HUES48 (cell line): ENCODE measurements around the gene KANK2.

Experiments
- H3K27ac ChIP-seq: one replicate; pipeline ENCODE4 v1.7.0; 2013; ENCODE audit warnings: low read depth, low read length, inconsistent platforms
- H3K27me3 ChIP-seq: 2 replicates; pipeline ENCODE4 v1.6.1; 2013; ENCODE audit warnings: mild to moderate bottlenecking, low read length; ENCODE audit not compliant: control insufficient read depth, insufficient read depth
- H3K36me3 ChIP-seq: 2 replicates; pipeline ENCODE4 v1.6.1; 2013; ENCODE audit warnings: low read length; ENCODE audit not compliant: control insufficient read depth, insufficient read depth
- H3K4me1 ChIP-seq: 2 replicates; pipeline ENCODE4 v1.6.1; 2013; ENCODE audit warnings: mild to moderate bottlenecking, low read length; ENCODE audit not compliant: control insufficient read depth, insufficient read depth
- H3K4me3 ChIP-seq: 2 replicates; pipeline ENCODE4 v1.5.1; 2013; ENCODE audit warnings: mild to moderate bottlenecking, low read depth, low read length
- H3K9ac ChIP-seq: 2 replicates; pipeline ENCODE4 v1.6.1; 2013; ENCODE audit warnings: mild to moderate bottlenecking, low read depth, low read length, moderate library complexity
- H3K9me3 ChIP-seq: 2 replicates; pipeline ENCODE4 v1.6.1; 2013; ENCODE audit warnings: low read length; ENCODE audit not compliant: control insufficient read depth, insufficient read depth

KANK2 gene

GRCh38 chr19:11237321-11237720, 40.0 kb upstream of the KANK2 start:
- H3K36me3 ChIP-seq: peaks cover 52% of the 10 kb centered on the region
- H3K27ac ChIP-seq: no peak overlapping the region
- H3K9ac ChIP-seq: no peak overlapping the region

GRCh38 chr19:11236324-11237301, 39.3 kb upstream of the KANK2 start:
- no peaks in the 10 kb centered on the region for H3K4me1 ChIP-seq
- peaks cover 56% of the 10 kb centered on the region for H3K36me3 ChIP-seq
- no peak overlapping the region for H3K9ac ChIP-seq
- H3K4me3 ChIP-seq: no peak overlapping the region
- no peaks in the 10 kb centered on the region for H3K9me3 ChIP-seq
- H3K27ac ChIP-seq: no peak overlapping the region
- no peaks in the 10 kb centered on the region for H3K27me3 ChIP-seq

More at GRCh38 chr19:11237321-11237720, 40.0 kb upstream of the KANK2 start:
- H3K27me3 ChIP-seq: no peaks in the 10 kb centered on the region
- H3K9me3 ChIP-seq: no peaks in the 10 kb centered on the region
- H3K4me1 ChIP-seq: no peaks in the 10 kb centered on the region
- H3K4me3 ChIP-seq: no peak overlapping the region

GRCh38 chr19:11234486-11235075, 37.2 kb upstream of the KANK2 start:
- Histone ChIP-seq H3K9ac (no peak overlapping the region), H3K36me3 (peaks cover 47% of the 10 kb centered on the region), H3K27ac (no peak overlapping the region), H3K27me3 (no peaks in the 10 kb centered on the region), H3K4me3 (no peak overlapping the region), H3K9me3 (no peaks in the 10 kb centered on the region), H3K4me1 (no peaks in the 10 kb centered on the region)

DNA sequence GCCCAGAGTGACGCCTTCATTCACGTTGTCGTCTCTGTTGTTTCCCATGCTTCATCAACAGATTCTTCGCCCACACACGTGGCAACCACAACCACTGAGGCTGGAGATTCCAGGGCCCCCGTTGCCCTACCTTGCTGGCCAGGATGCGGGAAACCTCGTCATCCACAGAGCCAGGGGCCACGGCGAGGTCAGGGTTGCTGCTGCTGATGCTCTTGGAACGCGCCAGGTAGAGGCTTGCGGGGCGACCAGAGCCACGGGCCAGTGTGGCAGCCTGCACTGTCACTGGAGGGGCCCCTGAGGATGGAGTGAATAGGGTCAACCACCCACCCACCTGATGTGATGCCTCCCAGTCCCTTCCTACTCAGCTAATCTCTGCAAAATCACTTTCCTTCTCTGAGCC, 35.7 kb upstream of the KANK2 start:
- Histone ChIP-seq H3K4me1 (no peaks in the 10 kb centered on the region), H3K36me3 (peaks cover 43% of the 10 kb centered on the region), H3K4me3 (no peak overlapping the region), H3K9ac (no peak overlapping the region), H3K27ac (no peak overlapping the region), H3K27me3 (no peaks in the 10 kb centered on the region), H3K9me3 (no peaks in the 10 kb centered on the region)

- H3K4me3 ChIP-seq: no peak overlapping the region
- H3K4me1 ChIP-seq: no peaks in the 10 kb centered on the region
- H3K27me3 ChIP-seq: no peaks in the 10 kb centered on the region
- no peak overlapping the region for H3K9ac ChIP-seq
- H3K9me3 ChIP-seq: no peaks in the 10 kb centered on the region
- H3K36me3 ChIP-seq: peaks cover 43% of the 10 kb centered on the region
- no peak overlapping the region for H3K27ac ChIP-seq
Measured at GRCh38 chr19:11232555-11232954, 35.2 kb upstream of the KANK2 start.

GRCh38 chr19:11230621-11231386, 33.5 kb upstream of the KANK2 start:
- Histone ChIP-seq H3K27me3 (no peaks in the 10 kb centered on the region), H3K9ac (no peak overlapping the region), H3K4me3 (no peak overlapping the region), H3K27ac (no peak overlapping the region), H3K9me3 (no peaks in the 10 kb centered on the region), H3K36me3 (peaks cover 37% of the 10 kb centered on the region), H3K4me1 (no peaks in the 10 kb centered on the region)

GRCh38 chr19:11227195-11227886, 30.0 kb upstream of the KANK2 start:
- no peaks in the 10 kb centered on the region for H3K4me1 ChIP-seq
- H3K27me3 ChIP-seq: no peaks in the 10 kb centered on the region
- H3K4me3 ChIP-seq: no peak overlapping the region
- no peaks in the 10 kb centered on the region for H3K9me3 ChIP-seq
- H3K27ac ChIP-seq: no peak overlapping the region
- peaks cover 25% of the 10 kb centered on the region for H3K36me3 ChIP-seq
- H3K9ac ChIP-seq: no peak overlapping the region

DNA sequence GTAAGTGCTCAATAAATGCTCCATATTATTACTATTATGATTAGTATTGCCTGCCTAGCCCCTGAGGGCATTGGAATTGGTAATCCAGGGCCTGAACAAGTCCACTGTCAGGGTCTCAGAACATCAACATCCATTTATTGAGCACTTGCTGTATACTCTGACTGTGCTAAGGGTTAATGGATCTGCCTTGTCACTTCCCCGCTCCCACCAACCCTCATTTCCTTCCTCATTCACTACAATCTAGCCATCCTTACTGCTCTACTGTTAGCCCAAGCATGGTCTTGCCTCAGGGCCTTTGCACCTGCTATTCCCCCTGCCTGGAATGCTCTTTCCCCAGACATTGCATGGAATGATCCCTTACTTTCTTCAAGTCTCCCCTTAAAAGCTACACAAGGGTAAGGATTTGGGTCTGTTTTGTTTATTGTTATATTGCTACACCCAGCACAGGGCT, 29.4 kb upstream of the KANK2 start:
- Histone ChIP-seq H3K4me1 (no peaks in the 10 kb centered on the region), H3K27me3 (no peaks in the 10 kb centered on the region), H3K9ac (no peak overlapping the region), H3K4me3 (no peak overlapping the region), H3K9me3 (no peaks in the 10 kb centered on the region), H3K27ac (no peak overlapping the region), H3K36me3 (peaks cover 25% of the 10 kb centered on the region)

DNA sequence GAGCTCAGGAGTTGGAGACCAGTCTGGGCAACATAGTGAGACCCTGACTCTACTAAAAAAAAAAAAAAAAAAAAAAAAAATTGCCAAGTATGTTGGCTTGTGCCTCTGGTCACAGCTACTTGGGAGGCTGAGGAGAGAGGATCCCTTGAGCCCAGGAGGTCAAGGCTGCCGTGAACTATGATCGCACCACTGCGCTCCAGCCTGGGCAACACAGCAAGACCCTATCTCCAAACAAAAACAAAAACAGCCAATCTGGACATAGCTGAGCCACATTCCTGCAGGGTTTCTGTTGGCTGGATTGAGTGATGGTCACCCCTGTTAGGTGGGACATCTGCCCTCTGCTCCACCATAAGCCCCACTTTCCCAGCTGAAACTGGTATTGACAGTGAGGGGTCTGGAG, 28.5 kb upstream of the KANK2 start:
- no peaks in the 10 kb centered on the region for H3K27me3 ChIP-seq
- no peak overlapping the region for H3K9ac ChIP-seq
- H3K27ac ChIP-seq: no peak overlapping the region
- H3K4me3 ChIP-seq: no peak overlapping the region
- H3K9me3 ChIP-seq: no peaks in the 10 kb centered on the region
- H3K36me3 ChIP-seq: peaks cover 27% of the 10 kb centered on the region
- H3K4me1 ChIP-seq: no peaks in the 10 kb centered on the region

DNA sequence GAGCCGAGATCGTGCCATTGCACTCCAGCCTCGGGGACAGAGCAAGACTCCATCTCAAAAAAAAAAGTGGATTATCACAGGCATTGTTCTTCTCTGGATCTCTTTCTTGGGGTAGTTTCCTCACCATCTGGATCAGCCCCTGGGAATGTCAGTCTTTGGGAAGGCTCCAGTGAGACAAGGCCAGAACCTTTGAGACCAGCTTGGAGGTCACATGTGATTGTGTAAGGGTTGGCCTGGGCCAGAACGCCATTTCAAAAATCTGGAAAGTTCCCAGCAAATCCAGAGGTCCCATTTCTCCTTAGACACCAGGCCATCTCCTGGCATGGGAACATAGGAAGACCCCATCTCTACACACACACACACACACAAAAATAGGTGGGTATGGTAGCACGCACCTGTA, 27.8 kb upstream of the KANK2 start:
- Histone ChIP-seq H3K4me3 (no peak overlapping the region), H3K27ac (no peak overlapping the region), H3K4me1 (no peaks in the 10 kb centered on the region), H3K9ac (no peak overlapping the region), H3K36me3 (peaks cover 27% of the 10 kb centered on the region), H3K9me3 (no peaks in the 10 kb centered on the region), H3K27me3 (no peaks in the 10 kb centered on the region)
